K562 (cell line): ENCODE data around the gene CBX1. TPM values are rescaled to one million over a fixed set of nuclear protein-coding genes. Genes with fewer than 3 reads are reported as not detected.

Source experiments
- MTF1 ChIP-seq: fragments of 250-450 bp; sonication (Bioruptor Pico); IDR thresholded peaks from 2 replicates; pipeline ENCODE4 v1.9.0; 2021; ENCODE audit warnings: moderate library complexity, mild to moderate bottlenecking, inconsistent platforms, borderline replicate concordance
- NCOR1 ChIP-seq: fragments of 450-650 bp; IDR thresholded peaks from 2 replicates; pipeline ENCODE4 v1.6.1; 2016; ENCODE audit warnings: mild to moderate bottlenecking, moderate library complexity
- NFRKB ChIP-seq: fragments of 450-650 bp; IDR thresholded peaks from 2 replicates; pipeline ENCODE4 v1.6.1; 2016; ENCODE audit warnings: low read depth
- SMARCA5 ChIP-seq: fragments of 450-650 bp; IDR thresholded peaks from 2 replicates; pipeline ENCODE4 v1.6.1; 2016
- TEAD1 ChIP-seq, 2 experiments: fragments of 450-650 bp in 1 of 2; sonication (generic) in 1 of 2; formaldehyde crosslinking; IDR thresholded peaks; 2 replicates each; pipeline versions ENCODE4 v1.4.0 to v1.8.0; 2020 to 2022; ENCODE audit warnings: mild to moderate bottlenecking in 2 of 2, missing genetic modification reagents in 1 of 2
- ZNF766 ChIP-seq: fragments of 200-800 bp; sonication (Bioruptor generic); conservative IDR thresholded peaks from 2 replicates; pipeline ENCODE4 v1.6.1; 2016; ENCODE audit warnings: missing genetic modification characterization, missing compliant biosample characterization
- ZZZ3 ChIP-seq: fragments of 450-650 bp; IDR thresholded peaks from 2 replicates; pipeline ENCODE4 v1.6.1; 2016; ENCODE audit warnings: antibody characterized with exemption, mild to moderate bottlenecking, moderate library complexity
- polyA plus RNA-seq, 8 experiments: library from polyadenylated mRNA; depleted of rRNA in 4 of 8; stranded (reverse) in 5 of 8; unstranded in 3 of 8; fragments of >200 nt; fragmentation: Nextera tagmentation in 2 of 8; fragmentation: Illumina TruSeq in 1 of 8; extraction: Ambion mirVana in 2 of 8; extraction: Trizol in 1 of 8; gene quantifications; 2 replicates each; pipeline versions ENCODE4 v1.2.1 to v1.2.3, GENCODE V29; 2011 to 2014; ENCODE audit warnings: inconsistent platforms in 1 of 8, missing spikeins in 1 of 8
- total RNA-seq, 7 experiments: library from RNA; depleted of rRNA in 6 of 7; stranded (reverse); fragments of >200 nt in 6 of 7; fragmentation: Illumina TruSeq in 2 of 7; extraction: Trizol in 2 of 7; gene quantifications; 2 replicates each; pipeline versions ENCODE4 v1.2.1 to v1.2.3, GENCODE V29; 2011 to 2021; ENCODE audit warnings: low replicate concordance in 1 of 7
- TF ChIP-seq, protein P1 (sequence below): fragments of 450-650 bp; IDR thresholded peaks from 2 replicates; pipeline ENCODE4 v1.6.1; 2016; ENCODE audit warnings: low read depth
- TF ChIP-seq, protein P2 (sequence below): fragments of 250-450 bp; sonication (Bioruptor Pico); IDR thresholded peaks from 2 replicates; pipeline ENCODE4 v1.4.0; 2020; ENCODE audit warnings: mild to moderate bottlenecking
- TF ChIP-seq, protein P3 (sequence below): fragments of 250-450 bp; sonication (Bioruptor Pico); IDR thresholded peaks from 2 replicates; pipeline ENCODE4 v1.4.0; 2020

Gene CBX1
- total and polyA plus RNA-seq, 9 of the 15 experiments (the other 6 are each of a cell fraction or from before 2014, with no cell fraction given): 10.6 to 95.7 (median 52.7) TPM

DNA sequence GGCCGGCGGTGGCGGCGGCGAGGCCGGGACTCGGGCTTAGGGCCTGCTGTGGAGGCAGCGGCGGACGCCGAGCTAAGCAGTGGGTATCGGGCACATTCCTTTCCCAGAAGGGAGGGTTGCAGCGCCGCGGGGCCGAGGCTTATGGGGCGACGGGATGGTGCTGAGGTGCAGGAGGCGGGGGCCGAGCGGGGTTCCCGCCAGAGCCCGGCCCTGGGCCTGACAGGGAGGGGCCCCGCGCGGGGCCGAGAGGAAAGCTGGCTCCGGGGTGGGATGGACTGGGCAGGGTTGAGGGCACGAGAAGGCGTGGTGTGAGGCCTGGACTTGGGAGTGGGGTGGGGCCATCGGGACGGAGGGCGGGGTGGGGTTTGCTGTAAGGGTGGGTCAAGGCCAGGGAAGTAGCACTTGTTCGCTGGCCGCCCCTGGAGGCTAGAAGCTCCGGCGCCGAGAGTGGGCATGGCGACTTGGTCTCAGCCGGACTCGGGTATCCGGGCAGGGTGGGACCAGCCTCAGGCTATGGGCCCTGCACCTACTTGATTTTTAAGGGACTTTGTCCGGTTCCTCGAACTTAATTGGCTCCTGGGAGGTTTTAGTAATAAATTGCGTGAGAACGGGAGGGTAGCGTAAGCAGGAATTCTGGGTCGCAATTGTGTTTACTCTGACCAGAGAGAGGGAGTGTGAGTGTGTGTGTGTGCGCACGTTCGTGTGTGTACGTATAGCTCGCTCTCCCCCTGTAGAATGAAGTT is 52.7 kb downstream of the CBX1 start (continued):
- TF ChIP-seq, protein P1, sequence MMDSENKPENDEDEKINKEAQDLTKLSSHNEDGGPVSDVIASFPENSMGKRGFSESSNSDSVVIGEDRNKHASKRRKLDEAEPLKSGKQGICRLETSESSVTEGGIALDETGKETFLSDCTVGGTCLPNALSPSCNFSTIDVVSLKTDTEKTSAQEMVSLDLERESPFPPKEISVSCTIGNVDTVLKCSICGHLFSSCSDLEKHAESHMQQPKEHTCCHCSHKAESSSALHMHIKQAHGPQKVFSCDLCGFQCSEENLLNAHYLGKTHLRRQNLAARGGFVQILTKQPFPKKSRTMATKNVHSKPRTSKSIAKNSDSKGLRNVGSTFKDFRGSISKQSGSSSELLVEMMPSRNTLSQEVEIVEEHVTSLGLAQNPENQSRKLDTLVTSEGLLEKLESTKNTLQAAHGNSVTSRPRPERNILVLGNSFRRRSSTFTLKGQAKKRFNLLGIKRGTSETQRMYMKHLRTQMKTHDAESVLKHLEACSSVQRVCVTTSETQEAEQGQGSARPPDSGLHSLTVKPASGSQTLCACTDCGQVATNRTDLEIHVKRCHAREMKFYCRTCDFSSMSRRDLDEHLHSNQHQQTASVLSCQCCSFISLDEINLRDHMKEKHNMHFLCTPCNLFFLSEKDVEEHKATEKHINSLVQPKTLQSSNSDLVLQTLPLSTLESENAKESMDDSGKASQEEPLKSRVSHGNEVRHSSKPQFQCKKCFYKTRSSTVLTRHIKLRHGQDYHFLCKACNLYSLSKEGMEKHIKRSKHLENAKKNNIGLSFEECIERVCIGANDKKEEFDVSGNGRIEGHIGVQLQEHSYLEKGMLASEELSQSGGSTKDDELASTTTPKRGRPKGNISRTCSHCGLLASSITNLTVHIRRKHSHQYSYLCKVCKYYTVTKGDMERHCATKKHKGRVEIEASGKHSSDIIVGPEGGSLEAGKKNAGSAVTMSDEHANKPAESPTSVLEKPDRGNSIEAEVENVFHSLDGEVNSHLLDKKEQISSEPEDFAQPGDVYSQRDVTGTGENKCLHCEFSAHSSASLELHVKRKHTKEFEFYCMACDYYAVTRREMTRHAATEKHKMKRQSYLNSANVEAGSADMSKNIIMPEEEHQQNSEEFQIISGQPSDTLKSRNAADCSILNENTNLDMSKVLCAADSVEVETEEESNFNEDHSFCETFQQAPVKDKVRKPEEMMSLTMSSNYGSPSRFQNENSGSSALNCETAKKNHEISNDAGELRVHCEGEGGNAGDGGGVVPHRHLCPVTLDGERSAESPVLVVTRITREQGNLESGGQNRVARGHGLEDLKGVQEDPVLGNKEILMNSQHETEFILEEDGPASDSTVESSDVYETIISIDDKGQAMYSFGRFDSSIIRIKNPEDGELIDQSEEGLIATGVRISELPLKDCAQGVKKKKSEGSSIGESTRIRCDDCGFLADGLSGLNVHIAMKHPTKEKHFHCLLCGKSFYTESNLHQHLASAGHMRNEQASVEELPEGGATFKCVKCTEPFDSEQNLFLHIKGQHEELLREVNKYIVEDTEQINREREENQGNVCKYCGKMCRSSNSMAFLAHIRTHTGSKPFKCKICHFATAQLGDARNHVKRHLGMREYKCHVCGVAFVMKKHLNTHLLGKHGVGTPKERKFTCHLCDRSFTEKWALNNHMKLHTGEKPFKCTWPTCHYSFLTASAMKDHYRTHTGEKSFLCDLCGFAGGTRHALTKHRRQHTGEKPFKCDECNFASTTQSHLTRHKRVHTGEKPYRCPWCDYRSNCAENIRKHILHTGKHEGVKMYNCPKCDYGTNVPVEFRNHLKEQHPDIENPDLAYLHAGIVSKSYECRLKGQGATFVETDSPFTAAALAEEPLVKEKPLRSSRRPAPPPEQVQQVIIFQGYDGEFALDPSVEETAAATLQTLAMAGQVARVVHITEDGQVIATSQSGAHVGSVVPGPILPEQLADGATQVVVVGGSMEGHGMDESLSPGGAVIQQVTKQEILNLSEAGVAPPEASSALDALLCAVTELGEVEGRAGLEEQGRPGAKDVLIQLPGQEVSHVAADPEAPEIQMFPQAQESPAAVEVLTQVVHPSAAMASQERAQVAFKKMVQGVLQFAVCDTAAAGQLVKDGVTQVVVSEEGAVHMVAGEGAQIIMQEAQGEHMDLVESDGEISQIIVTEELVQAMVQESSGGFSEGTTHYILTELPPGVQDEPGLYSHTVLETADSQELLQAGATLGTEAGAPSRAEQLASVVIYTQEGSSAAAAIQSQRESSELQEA: no peak
- TF ChIP-seq MTF1 (CRISPR knock-in tag): no peak
- TF ChIP-seq NFRKB: no peak
- peak; percentile 32; the same call in 1 of the 2 replicates for TF ChIP-seq NCOR1
- TF ChIP-seq, protein P2, sequence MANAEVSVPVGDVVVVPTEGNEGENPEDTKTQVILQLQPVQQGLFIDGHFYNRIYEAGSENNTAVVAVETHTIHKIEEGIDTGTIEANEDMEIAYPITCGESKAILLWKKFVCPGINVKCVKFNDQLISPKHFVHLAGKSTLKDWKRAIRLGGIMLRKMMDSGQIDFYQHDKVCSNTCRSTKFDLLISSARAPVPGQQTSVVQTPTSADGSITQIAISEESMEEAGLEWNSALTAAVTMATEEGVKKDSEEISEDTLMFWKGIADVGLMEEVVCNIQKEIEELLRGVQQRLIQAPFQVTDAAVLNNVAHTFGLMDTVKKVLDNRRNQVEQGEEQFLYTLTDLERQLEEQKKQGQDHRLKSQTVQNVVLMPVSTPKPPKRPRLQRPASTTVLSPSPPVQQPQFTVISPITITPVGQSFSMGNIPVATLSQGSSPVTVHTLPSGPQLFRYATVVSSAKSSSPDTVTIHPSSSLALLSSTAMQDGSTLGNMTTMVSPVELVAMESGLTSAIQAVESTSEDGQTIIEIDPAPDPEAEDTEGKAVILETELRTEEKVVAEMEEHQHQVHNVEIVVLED (CRISPR knock-in tag): no peak
- no peak for TF ChIP-seq ZNF766 (CRISPR knock-in tag)
- TF ChIP-seq, protein P3, sequence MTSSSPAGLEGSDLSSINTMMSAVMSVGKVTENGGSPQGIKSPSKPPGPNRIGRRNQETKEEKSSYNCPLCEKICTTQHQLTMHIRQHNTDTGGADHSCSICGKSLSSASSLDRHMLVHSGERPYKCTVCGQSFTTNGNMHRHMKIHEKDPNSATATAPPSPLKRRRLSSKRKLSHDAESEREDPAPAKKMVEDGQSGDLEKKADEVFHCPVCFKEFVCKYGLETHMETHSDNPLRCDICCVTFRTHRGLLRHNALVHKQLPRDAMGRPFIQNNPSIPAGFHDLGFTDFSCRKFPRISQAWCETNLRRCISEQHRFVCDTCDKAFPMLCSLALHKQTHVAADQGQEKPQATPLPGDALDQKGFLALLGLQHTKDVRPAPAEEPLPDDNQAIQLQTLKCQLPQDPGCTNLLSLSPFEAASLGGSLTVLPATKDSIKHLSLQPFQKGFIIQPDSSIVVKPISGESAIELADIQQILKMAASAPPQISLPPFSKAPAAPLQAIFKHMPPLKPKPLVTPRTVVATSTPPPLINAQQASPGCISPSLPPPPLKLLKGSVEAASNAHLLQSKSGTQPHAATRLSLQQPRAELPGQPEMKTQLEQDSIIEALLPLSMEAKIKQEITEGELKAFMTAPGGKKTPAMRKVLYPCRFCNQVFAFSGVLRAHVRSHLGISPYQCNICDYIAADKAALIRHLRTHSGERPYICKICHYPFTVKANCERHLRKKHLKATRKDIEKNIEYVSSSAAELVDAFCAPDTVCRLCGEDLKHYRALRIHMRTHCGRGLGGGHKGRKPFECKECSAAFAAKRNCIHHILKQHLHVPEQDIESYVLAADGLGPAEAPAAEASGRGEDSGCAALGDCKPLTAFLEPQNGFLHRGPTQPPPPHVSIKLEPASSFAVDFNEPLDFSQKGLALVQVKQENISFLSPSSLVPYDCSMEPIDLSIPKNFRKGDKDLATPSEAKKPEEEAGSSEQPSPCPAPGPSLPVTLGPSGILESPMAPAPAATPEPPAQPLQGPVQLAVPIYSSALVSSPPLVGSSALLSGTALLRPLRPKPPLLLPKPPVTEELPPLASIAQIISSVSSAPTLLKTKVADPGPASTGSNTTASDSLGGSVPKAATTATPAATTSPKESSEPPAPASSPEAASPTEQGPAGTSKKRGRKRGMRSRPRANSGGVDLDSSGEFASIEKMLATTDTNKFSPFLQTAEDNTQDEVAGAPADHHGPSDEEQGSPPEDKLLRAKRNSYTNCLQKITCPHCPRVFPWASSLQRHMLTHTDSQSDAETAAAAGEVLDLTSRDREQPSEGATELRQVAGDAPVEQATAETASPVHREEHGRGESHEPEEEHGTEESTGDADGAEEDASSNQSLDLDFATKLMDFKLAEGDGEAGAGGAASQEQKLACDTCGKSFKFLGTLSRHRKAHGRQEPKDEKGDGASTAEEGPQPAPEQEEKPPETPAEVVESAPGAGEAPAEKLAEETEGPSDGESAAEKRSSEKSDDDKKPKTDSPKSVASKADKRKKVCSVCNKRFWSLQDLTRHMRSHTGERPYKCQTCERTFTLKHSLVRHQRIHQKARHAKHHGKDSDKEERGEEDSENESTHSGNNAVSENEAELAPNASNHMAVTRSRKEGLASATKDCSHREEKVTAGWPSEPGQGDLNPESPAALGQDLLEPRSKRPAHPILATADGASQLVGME (CRISPR knock-in tag): no peak
- TF ChIP-seq TEAD1 (CRISPR knock-in tag; IDR thresholded peaks at IDR 0.05): peak in 1 of 2 experiments; percentile 13; a peak in 1 of 4 replicates
- TF ChIP-seq ZZZ3: peak; percentile 65; the same call in 1 of the 2 replicates
- no peak for TF ChIP-seq SMARCA5
